ENCODE results near the gene ALKBH2. TPM values are rescaled to one million over a fixed set of nuclear protein-coding genes. Genes with fewer than 3 reads are reported as not detected.

The ALKBH2 gene
- total and polyA plus RNA-seq, 2 of the 8 experiments (the other 6 are each of a cell fraction or from before 2014, with no cell fraction given), result 19.1 to 22.5 TPM

GRCh38 chr12:109057376-109057775 lies 35.9 kb downstream of the ALKBH2 start:
- Histone ChIP-seq H3K4ac (replicated peaks; ENCODE audit: insufficient read length, low read depth, low read length) (no peak overlapping the region), H3K18ac (ENCODE audit: extremely low read depth, low read length) (no peak overlapping the region), H3K27ac (ENCODE audit: low read depth, low read length) (no peak overlapping the region), H4K5ac (ENCODE audit: insufficient read length, low read depth, low read length) (no peak overlapping the region), H3K56ac (replicated peaks; ENCODE audit: insufficient read length, low read depth, low read length) (no peak overlapping the region), H4K20me1 (replicated peaks in 1 of 2; ENCODE audit: control insufficient read depth in 1 of 2, insufficient read depth in 2 of 2, low read length in 2 of 2) (no peaks in the 10 kb centered on the region), H3K23me2 (ENCODE audit: low read depth, low read length) (no peaks in the 10 kb centered on the region), H3K4me2 (ENCODE audit: insufficient read depth in 1 of 2, low read depth in 2 of 2, low read length in 2 of 2) (no peak overlapping the region), H2BK120ac (replicated peaks; ENCODE audit: low read depth, low read length) (no peak overlapping the region), H3K36me3 (ENCODE audit: control insufficient read depth in 2 of 4, insufficient read depth in 4 of 4, low read length in 3 of 4) (no peaks in the 10 kb centered on the region), H2AFZ (ENCODE audit: low read length) (no peak overlapping the region), H2BK15ac (ENCODE audit: low read length) (no peak overlapping the region), H4K8ac (ENCODE audit: extremely low read depth, insufficient read depth, low read length) (no peak overlapping the region), H3K4me1 (replicated peaks in 1 of 4; ENCODE audit: control insufficient read depth in 3 of 4, insufficient read depth in 4 of 4, low read length in 3 of 4) (no peaks in the 10 kb centered on the region), H2BK5ac (ENCODE audit: low read depth, low read length) (no peak overlapping the region), H3K79me1 (ENCODE audit: low read depth, low read length) (no peaks in the 10 kb centered on the region), H2BK12ac (ENCODE audit: low read depth, low read length) (no peak overlapping the region), H3K79me2 (ENCODE audit: control insufficient read depth in 1 of 2, insufficient read depth in 2 of 2, low read length in 2 of 2) (no peaks in the 10 kb centered on the region), H2AK5ac (ENCODE audit: low read depth, low read length) (no peak overlapping the region), H3K27me3 (replicated peaks in 1 of 4; ENCODE audit: control insufficient read depth in 3 of 4, extremely low read depth in 1 of 4, insufficient read depth in 3 of 4, low read length in 3 of 4) (no peaks in the 10 kb centered on the region), H4K91ac (replicated peaks; ENCODE audit: insufficient read length, low read length) (no peak overlapping the region), H2BK20ac (ENCODE audit: low read length) (no peak overlapping the region), H3K23ac (ENCODE audit: insufficient read length) (no peak overlapping the region), H3K9me3 (ENCODE audit: insufficient read depth in 2 of 2, low read depth in 1 of 2, low read length in 1 of 2) (no peaks in the 10 kb centered on the region), H3K14ac (ENCODE audit: insufficient read length) (no peak overlapping the region), H3K4me3 (ENCODE audit: extremely low read depth in 1 of 4, insufficient read depth in 2 of 4, low read depth in 3 of 4, low read length in 4 of 4) (no peak overlapping the region), H3K9ac (replicated peaks in 1 of 4; ENCODE audit: extremely low read depth in 1 of 4, low read depth in 3 of 4, low read length in 3 of 4) (no peak overlapping the region)
- DNase-seq (ENCODE audit: low read depth in 1 of 2, low spot score in 2 of 2) (no peak), FAIRE-seq (no peak)
- POLR2A ChIA-PET (ENCODE audit: partially characterized antibody), result no interaction called here
- 81% methylated on average over 1 of the region's 1 CpG; no CpG with 5 or more reads in 1 of the 2 experiments for WGBS, 2 experiments (ENCODE audit: extremely low coverage in 1 of 2, insufficient coverage in 1 of 2, insufficient read length in 1 of 2, insufficient replicate concordance in 2 of 2, low coverage in 1 of 2, low lambda C conversion rate in 2 of 2, missing lambda C conversion rate in 1 of 2)
- TF ChIP-seq RNF2 (IDR thresholded peaks at IDR 0.05; ENCODE audit: borderline replicate concordance, low read depth, low read length, missing control alignments, poor library complexity, severe bottlenecking) (no peak), BRCA1 (IDR thresholded peaks at IDR 0.05; ENCODE audit: low read depth, low read length) (no peak), BCL11A (IDR thresholded peaks at IDR 0.05; ENCODE audit: low read depth in 2 of 2, low read length in 2 of 2) (no peak)
- CTCF ChIA-PET (ENCODE audit: partially characterized antibody), result no interaction called here

Measured in H1 (cell line).